Astrocyte (in vitro differentiated cells and primary cell): ENCODE data around the gene MYNN. TPM values are rescaled to one million over a fixed set of nuclear protein-coding genes. Genes with fewer than 3 reads are reported as not detected.

ENCODE experiments used
- DNase-seq: peaks from one replicate; pipeline ENCODE4 v3.0.0-alpha.2; 2010; ENCODE audit warnings: low read depth
- FAIRE-seq: peaks from 2 replicates; lab custom pipeline; 2011; peaks lifted over from hg19 to GRCh38; lab: Jason Lieb, UNC
- H2AFZ ChIP-seq: 2 replicates; pipeline ENCODE4 v1.6.0; 2012; ENCODE audit warnings: low read depth, low read length, inconsistent platforms
- H3K27ac ChIP-seq: 2 replicates; pipeline ENCODE4 v1.5.1; 2011; ENCODE audit warnings: low read depth, low read length, inconsistent platforms
- H3K27me3 ChIP-seq: 2 replicates; pipeline ENCODE4 v1.6.0; 2011; ENCODE audit warnings: low read length, inconsistent platforms; ENCODE audit not compliant: insufficient read depth
- H3K36me3 ChIP-seq: 2 replicates; pipeline ENCODE4 v1.5.1; 2011; ENCODE audit warnings: low read length, inconsistent platforms; ENCODE audit not compliant: insufficient read depth
- H3K4me1 ChIP-seq: 2 replicates; pipeline ENCODE4 v1.5.1; 2011; ENCODE audit warnings: low read length, inconsistent platforms; ENCODE audit not compliant: insufficient read depth
- H3K4me2 ChIP-seq: 2 replicates; pipeline ENCODE4 v1.6.0; 2012; ENCODE audit warnings: low read length, inconsistent platforms
- H3K4me3 ChIP-seq: 2 replicates; pipeline ENCODE4 v1.5.1; 2011; ENCODE audit warnings: low read depth, mild to moderate bottlenecking, low read length, inconsistent platforms; ENCODE audit not compliant: insufficient read depth
- H3K79me2 ChIP-seq: 2 replicates; pipeline ENCODE4 v1.6.0; 2012; ENCODE audit warnings: mild to moderate bottlenecking, low read length, inconsistent platforms; ENCODE audit not compliant: insufficient read depth
- H3K9ac ChIP-seq: 2 replicates; pipeline ENCODE4 v1.6.0; 2012; ENCODE audit warnings: mild to moderate bottlenecking, low read length, inconsistent platforms
- H3K9me3 ChIP-seq: 2 replicates; pipeline ENCODE4 v1.5.1; 2012; ENCODE audit warnings: low read depth, mild to moderate bottlenecking, low read length, inconsistent platforms; ENCODE audit not compliant: insufficient read depth
- H4K20me1 ChIP-seq: 2 replicates; pipeline ENCODE4 v1.6.0; 2012; ENCODE audit warnings: low read length, inconsistent platforms; ENCODE audit not compliant: insufficient read depth
- H3K27ac Mint-ChIP-seq: one replicate; pipeline ENCODE4 v1.8.0; 2021; ENCODE audit warnings: mild to moderate bottlenecking, mixed read lengths; ENCODE audit not compliant: unreplicated experiment
- H3K27me3 Mint-ChIP-seq: one replicate; pipeline ENCODE4 v1.8.0; 2021; ENCODE audit warnings: low read depth, mixed read lengths; ENCODE audit not compliant: unreplicated experiment
- H3K36me3 Mint-ChIP-seq: one replicate; pipeline ENCODE4 v1.8.0; 2021; ENCODE audit warnings: low read depth, mixed read lengths; ENCODE audit not compliant: unreplicated experiment
- H3K4me1 Mint-ChIP-seq: one replicate; pipeline ENCODE4 v1.8.0; 2021; ENCODE audit warnings: low read depth, mixed read lengths; ENCODE audit not compliant: unreplicated experiment
- H3K4me3 Mint-ChIP-seq: one replicate; pipeline ENCODE4 v1.8.0; 2021; ENCODE audit warnings: mild to moderate bottlenecking, moderate library complexity, mixed read lengths; ENCODE audit not compliant: unreplicated experiment
- H3K9me3 Mint-ChIP-seq: one replicate; pipeline ENCODE4 v1.8.0; 2021; ENCODE audit warnings: mild to moderate bottlenecking, mixed read lengths; ENCODE audit not compliant: unreplicated experiment
- EZH2 ChIP-seq: IDR thresholded peaks from 2 replicates; pipeline ENCODE4 v1.6.1; 2012; ENCODE audit warnings: mild to moderate bottlenecking, low read length, inconsistent platforms; ENCODE audit not compliant: insufficient read depth
- total RNA-seq: library from RNA; stranded (reverse); gene quantifications from 2 replicates; pipeline ENCODE4 v1.2.1, GENCODE V29; 2021
- TF ChIP-seq, protein P1 (sequence below): IDR thresholded peaks from 2 replicates; pipeline ENCODE4 v1.5.1; 2011; ENCODE audit warnings: low read depth, mild to moderate bottlenecking, inconsistent platforms, low read length, moderate library complexity; ENCODE audit not compliant: insufficient read depth

MYNN gene
- total RNA-seq, 1 donor from 2014 or later, result 12.9 TPM

- no peaks in the 10 kb centered on the region for H3K27me3 ChIP-seq
- TF ChIP-seq, protein P1, sequence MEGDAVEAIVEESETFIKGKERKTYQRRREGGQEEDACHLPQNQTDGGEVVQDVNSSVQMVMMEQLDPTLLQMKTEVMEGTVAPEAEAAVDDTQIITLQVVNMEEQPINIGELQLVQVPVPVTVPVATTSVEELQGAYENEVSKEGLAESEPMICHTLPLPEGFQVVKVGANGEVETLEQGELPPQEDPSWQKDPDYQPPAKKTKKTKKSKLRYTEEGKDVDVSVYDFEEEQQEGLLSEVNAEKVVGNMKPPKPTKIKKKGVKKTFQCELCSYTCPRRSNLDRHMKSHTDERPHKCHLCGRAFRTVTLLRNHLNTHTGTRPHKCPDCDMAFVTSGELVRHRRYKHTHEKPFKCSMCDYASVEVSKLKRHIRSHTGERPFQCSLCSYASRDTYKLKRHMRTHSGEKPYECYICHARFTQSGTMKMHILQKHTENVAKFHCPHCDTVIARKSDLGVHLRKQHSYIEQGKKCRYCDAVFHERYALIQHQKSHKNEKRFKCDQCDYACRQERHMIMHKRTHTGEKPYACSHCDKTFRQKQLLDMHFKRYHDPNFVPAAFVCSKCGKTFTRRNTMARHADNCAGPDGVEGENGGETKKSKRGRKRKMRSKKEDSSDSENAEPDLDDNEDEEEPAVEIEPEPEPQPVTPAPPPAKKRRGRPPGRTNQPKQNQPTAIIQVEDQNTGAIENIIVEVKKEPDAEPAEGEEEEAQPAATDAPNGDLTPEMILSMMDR, result no peak
- TF ChIP-seq EZH2, result no peak
- H3K36me3 ChIP-seq, result no peaks in the 10 kb centered on the region
- H3K27ac ChIP-seq, result no peak overlapping the region
- Mint-ChIP-seq H3K27me3 (peaks cover 3% of the 10 kb centered on the region), H3K36me3 (no peaks in the 10 kb centered on the region), H3K9me3 (no peaks in the 10 kb centered on the region), H3K4me1 (peaks cover 14% of the 10 kb centered on the region), H3K4me3 (no peak overlapping the region), H3K27ac (no peak overlapping the region)
- H2AFZ ChIP-seq, result no peak overlapping the region
- FAIRE-seq (no peak), DNase-seq (no peak)
- H3K4me3 ChIP-seq, result no peak overlapping the region
- no peaks in the 10 kb centered on the region for H3K4me1 ChIP-seq
- H3K9me3 ChIP-seq, result no peaks in the 10 kb centered on the region
- no peak overlapping the region for H3K4me2 ChIP-seq
- no peaks in the 10 kb centered on the region for H3K79me2 ChIP-seq
- no peak overlapping the region for H3K9ac ChIP-seq
- no peaks in the 10 kb centered on the region for H4K20me1 ChIP-seq
Measured at GRCh38 chr3:169835533-169835932, 62.3 kb downstream of the MYNN start.

GRCh38 chr3:169836078-169836941 lies 63.1 kb downstream of the MYNN start:
- Histone ChIP-seq H3K9ac (no peak overlapping the region), H3K27ac (no peak overlapping the region)

More at GRCh38 chr3:169836078-169836941, 63.1 kb downstream of the MYNN start:
- Mint-ChIP-seq H3K9me3 (no peaks in the 10 kb centered on the region), H3K36me3 (no peaks in the 10 kb centered on the region), H3K27me3 (peaks cover 3% of the 10 kb centered on the region), H3K4me3 (no peak overlapping the region), H3K4me1 (peaks cover 14% of the 10 kb centered on the region), H3K27ac (peak overlapping the region; percentile 78)
- peak overlapping the region; percentile 38 for H2AFZ ChIP-seq
- no peaks in the 10 kb centered on the region for H3K27me3 ChIP-seq
- H3K36me3 ChIP-seq, result no peaks in the 10 kb centered on the region
- no peaks in the 10 kb centered on the region for H3K9me3 ChIP-seq
- H3K4me1 ChIP-seq, result no peaks in the 10 kb centered on the region
- DNase-seq, result no peak
- FAIRE-seq, result no peak
- no peak overlapping the region for H3K4me2 ChIP-seq
- H4K20me1 ChIP-seq, result no peaks in the 10 kb centered on the region
- H3K4me3 ChIP-seq, result no peak overlapping the region
- no peaks in the 10 kb centered on the region for H3K79me2 ChIP-seq
- TF ChIP-seq, protein P1, result no peak
- no peak for TF ChIP-seq EZH2
